NCI-H774 (cell line): Measurements from ENCODE around the gene VEPH1.

ENCODE experiments used
- DNase-seq: peaks from one replicate; lab custom pipeline; 2025; lab: John Stamatoyannopoulos, UW

Gene VEPH1

GRCh38 chr3:157300981-157301663 is 202.1 kb downstream of the VEPH1 start:
- DNase-seq = no peak

DNA sequence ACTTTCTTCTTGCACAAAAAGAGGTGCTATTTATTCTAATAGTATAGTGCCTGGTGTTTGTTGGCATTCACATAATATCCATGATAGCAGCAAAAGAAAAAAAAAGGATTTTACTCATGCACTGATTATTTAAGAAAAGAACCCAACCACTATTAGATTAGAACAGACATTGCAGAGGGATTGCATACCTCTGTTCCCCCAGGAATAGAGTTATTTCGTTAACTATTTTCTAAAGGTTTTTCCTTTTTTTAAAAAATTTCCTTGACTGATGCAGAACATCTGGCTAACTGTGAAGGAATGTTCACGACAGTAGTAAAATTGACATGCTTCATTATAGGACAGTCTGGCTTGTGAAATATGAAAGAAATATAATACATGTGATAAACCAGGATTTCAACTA is 203.1 kb downstream of the VEPH1 start:
- no peak for DNase-seq

GRCh38 chr3:157297328-157297915 is 205.8 kb downstream of the VEPH1 start:
- DNase-seq = no peak

GRCh38 chr3:157294953-157295352 is 208.3 kb downstream of the VEPH1 start:
- DNase-seq = no peak

DNA sequence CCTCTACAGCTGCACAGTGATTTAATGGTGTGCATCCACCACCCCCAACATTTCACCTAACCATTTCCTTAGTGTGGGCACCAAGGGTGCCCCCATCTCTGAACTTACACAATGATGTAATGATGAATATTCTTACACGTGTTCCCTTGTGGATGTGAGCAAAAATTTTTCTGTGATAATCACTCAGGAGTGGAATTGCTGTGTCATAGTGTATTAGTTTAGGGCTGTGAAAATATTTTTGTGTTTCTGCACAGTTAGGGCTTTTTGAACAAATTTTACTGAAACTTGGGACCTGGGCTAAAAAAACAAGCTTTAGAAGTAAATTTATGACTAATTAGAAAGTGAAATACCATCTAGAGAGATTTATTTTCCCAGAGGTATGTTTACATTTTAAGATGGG is 208.7 kb downstream of the VEPH1 start:
- DNase-seq = no peak

GRCh38 chr3:157290766-157291165 is 212.4 kb downstream of the VEPH1 start:
- no peak for DNase-seq

DNA sequence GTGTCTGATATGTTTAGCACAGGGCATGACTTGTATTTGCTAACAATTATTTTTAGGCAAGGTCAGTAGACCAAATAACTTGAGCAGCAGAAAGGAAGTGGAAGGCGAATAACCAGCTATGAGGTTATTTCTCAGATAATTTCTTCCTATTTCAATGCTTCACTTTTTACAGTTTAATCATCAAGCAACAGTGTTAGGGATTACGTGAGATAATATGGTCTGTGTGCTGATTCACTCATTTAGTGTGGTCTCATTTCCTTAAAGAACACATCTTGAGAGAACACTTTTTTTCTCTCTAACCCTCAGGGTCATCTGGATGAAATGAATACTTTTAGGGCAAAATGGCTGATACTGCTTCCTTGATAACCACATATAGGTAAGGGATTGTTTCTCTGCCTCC is 217.2 kb downstream of the VEPH1 start:
- no peak for DNase-seq

DNA sequence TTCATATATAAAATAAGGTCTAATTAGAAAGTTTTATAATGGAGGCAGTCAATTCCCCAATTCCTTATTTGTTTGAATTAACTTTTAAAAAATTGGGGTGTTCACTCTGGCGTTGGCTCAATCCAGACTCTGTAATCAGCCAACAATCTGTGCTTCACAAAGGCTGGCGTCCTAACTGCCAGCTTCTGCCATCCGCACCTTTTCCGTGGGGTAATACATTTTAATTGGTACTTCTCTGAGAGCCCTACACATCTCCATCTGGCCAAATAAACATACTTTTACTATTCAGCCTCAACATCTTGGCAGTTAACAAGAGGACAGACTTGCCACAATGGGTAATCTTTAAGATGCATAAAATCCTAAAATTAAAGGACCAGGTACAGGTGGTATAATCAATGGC is 218.1 kb downstream of the VEPH1 start:
- DNase-seq = no peak

- no peak for DNase-seq
Observed at GRCh38 chr3:157284688-157285087, 218.5 kb downstream of the VEPH1 start.

DNA sequence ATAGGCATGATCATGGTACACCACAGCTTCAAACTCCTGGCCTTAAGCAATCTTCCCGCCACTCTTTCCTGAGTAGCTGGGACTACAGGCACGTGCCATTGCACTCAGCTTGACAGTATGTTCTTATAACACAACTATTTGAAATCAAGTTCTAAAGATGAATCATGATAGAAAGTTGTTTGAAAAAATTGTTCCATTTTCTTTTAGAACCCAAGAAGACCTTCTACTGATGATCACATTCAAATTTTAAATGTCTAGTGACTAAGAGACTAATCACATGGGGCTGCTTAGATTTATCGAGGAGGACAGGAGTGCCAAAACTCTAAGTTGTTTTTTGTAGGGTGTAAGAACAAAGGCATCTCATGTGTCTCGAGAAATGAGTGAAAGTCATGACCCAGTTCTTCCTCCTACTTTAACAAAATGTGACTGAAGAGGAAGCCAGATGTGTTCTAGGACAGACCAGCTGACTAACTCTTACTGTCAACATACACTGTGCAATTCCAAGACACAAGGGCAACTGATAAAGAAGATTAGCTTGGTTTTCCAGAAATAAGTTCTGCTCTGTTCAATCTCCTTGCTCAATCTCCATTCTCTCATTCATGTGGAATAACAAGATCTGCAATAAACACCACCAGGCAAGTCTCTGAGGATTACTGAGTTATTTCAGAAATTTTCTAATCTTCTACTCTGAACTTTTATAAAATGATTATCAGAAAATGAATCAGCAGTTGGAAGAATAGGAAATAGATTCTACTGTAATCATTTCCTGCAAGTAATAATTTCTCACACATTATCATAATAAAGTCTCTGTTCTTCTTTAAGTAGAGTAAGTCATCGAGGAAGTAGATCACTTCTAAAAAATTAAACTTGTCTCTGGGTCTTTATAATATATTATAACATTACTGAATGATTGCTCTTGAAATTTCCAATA is 220.7 kb downstream of the VEPH1 start:
- no peak for DNase-seq

DNA sequence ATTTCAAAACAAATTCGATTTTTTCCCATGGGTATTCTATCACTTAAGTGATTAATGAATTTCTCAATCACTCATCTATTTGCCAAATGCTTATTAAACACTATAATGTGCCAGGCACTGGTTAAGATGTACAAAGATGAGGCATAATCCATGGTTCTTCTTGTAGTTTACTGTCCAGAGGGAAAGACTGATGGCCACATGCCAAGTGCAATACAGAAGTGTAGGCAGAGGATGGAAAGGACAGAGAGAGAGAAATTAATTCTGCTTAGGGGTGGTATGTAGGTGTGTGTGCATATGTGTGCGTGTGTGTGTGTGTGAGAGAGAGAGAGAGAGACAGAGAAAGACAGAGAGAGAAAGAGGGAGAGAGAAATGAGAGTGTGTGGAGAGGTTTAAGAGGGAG is 222.4 kb downstream of the VEPH1 start:
- DNase-seq = no peak

DNA sequence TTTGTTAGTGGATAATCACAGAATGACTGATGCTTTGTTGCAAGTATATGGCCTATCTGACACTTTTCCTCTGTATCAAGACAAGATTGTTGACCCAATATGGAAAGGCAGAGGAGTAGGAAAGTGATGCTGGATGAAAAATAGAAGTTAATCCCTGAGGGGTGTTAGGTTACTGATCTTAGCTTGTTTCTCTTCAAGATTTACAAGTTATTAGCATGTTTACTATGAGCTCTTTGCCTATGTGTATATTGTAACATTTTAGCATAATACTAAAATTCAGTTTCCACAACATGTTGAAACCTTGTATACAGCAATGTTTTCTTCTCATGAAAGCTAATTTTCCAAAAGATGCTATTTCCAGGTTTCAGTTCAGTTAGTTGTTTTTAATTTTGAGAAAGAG is 222.9 kb downstream of the VEPH1 start:
- DNase-seq = no peak

DNA sequence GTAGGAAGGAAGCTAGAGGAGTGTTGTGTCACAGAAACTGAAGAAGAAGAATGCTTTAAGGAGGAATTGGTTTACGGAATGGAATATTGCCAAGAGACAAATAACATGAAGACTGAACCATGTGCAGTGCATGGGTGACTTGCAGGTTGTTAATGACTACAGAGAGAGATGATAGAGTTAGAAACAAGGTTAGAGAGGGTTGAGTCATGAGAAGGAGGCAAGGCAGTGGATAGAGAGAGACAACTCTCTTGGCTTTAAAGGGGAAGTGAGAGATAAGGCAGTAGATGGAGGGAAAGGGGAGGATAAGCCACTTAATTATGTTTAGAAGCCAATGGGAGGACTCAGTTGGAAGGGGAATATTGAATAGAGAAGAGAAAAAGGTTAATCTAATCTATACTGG is 224.0 kb downstream of the VEPH1 start:
- no peak for DNase-seq

DNA sequence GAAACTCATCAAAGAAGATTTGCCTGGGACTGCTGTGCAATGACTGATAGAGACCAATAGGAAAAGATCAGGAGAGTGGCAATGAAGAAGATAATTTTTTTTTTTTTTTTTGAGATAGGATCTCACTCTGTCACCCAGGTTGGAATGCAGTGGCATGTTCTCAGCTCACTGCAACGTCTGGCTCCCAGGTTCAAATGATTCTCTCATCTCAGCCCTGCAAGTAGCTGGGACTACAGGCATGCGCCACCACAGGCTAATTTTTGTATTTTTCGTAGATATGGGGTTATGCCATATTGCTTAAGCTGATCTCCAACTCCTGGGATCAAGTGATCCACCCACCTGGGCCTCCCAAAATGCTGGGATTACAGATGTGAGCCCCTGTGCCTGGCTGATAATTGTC is 226.4 kb downstream of the VEPH1 start:
- DNase-seq = no peak

DNA sequence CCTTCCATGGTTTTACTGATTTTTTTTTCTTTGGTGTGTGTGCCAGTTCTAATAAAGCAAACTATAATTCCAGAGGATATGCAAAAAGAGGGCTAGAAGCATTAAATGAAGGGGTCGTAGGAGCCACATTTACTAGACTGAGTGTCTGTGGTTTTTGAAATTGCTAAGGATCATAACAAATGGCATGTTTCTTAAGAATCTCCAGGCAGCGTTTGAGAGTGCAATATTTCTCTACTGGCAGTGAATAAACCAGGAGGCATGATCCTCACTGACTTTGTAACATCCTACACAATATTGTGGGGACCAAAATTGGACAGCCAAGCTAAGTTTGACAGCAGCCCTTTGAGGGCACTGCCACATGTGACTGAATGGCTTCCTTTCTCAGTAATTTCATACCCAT is 227.4 kb downstream of the VEPH1 start:
- no peak for DNase-seq

- DNase-seq = no peak
Observed at GRCh38 chr3:157274644-157275137, 228.5 kb downstream of the VEPH1 start.

GRCh38 chr3:157271283-157271882 is 231.8 kb downstream of the VEPH1 start:
- no peak for DNase-seq

GRCh38 chr3:157268026-157268425 is 235.2 kb downstream of the VEPH1 start:
- no peak for DNase-seq

DNA sequence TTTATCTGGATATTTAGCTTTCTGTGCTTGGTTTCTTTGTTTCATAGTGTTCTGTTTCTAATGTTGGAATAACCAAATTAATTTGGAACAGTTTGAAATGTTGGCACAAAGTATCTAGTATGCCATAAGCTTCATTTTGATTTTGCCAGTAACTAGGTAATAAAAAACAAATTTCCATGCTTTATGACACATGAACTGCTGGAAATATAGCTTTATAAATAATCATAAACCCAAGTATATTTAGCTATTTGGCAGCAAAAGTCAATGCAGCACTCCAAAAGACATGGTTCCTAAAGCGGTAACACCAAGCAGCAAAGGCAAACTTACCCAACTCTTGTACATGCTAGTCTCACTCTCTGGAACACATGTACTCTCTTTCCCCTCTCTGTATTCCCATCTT is 237.3 kb downstream of the VEPH1 start:
- no peak for DNase-seq

DNA sequence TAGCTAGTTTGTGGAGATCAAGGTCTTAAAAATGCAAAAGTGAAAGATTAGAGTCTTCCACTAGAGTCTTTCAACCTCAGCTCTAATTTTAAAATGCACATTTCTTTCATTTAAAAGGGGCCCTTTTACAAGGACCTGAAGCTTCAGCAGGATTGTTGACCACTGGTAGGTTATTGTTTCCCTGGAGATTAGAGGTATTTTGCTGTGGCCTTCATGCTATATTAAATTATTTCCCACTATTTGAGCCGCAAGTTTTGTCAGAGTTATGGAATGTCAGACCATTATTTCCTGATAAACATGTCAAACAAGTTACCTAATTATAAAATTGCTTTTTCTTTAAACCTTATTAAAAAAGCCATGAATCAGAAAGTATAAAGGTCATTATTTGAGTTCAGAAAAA is 240.2 kb downstream of the VEPH1 start:
- no peak for DNase-seq

DNA sequence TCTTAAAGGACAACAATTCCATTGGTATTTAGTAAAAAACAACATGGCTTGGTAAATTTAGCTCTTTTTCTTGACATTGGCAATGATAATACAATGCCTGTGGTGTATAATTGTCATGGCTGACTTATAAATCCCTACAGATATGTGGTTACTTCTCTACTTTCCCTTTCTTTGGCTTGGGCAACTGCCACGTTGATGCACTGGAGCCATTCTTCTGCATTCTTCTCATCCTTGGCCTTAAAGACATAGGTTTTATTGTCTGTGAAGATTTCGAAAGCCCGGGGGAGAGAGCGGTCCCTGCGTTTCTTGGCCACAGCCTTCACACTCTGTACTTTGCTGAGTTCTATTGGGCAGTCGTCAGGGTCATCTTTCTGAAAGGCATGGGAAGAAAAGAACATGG is 242.2 kb downstream of the VEPH1 start:
- no peak for DNase-seq

DNA sequence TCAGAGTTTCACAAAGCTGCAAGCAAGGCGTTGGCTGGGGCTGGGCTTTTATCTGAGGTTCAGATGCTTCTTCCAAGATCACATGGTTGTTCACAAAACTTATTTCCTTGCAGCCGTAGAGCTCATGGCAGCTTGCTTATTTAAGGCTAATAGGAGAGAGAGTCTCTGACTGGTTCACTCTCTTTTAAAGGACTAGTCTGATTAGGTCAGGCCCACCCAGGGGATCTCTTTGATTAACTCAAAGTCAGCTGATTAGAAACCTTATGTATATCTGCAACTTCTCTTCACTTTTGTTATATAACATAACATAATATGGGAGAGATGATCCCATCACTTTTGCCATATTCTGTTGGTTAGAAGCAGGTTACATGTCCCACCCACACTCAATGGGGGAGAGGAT is 243.4 kb downstream of the VEPH1 start:
- DNase-seq = no peak

DNA sequence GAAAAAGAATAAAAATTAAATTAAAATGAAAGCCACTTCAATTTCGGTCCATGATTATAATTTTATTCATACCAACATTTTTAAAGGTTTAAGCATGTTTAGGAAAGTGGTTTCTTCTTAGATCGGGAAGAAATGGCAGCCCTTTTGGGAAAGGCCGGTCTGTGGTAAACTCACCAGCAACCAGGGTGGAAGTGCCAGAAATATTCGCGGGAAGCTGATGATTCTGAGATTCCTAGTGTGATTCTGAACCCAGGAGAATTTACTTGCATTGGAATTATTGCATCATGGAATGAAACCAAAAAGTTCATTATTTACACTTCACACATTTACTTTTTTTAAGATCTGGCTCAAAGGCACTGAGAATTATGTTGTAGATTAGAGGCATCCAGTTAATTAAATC is 246.1 kb downstream of the VEPH1 start:
- no peak for DNase-seq
